ENCODE data around the gene LONRF2. TPM values are rescaled to one million over a fixed set of nuclear protein-coding genes. Genes with fewer than 3 reads are reported as not detected.
"Not testable (repeated sequence)": the region's sequence is repeated elsewhere in the genome, so short reads cannot be mapped to it uniquely, and the experiment has no call there.

LONRF2 gene
- total RNA-seq (6.3 TPM), polyA plus RNA-seq (ENCODE audit: insufficient read depth, low read depth, low replicate concordance) (1.1 TPM)
- long read RNA-seq, donor 1, full-length matches to known transcripts = 1 of 1 reads
- long read RNA-seq, donor 1, partial matches to known transcripts = 0 of 1 reads
- long read RNA-seq, donor 1, other reads (novel, unspliced or antisense) = 0 of 1 reads
- long read RNA-seq, donor 2 = 0 reads
- long read RNA-seq, donor 3 = 0 reads
- long read RNA-seq, donor 4 = 0 reads
- long read RNA-seq, donor 5 = 0 reads
- long read RNA-seq, donor 6 = 0 reads
- long read RNA-seq, donor 7, partial matches to known transcripts = 1 of 7 reads
- long read RNA-seq, donor 7, other reads (novel, unspliced or antisense) = 6 of 7 reads
- long read RNA-seq, donor 8 = 0 reads
- long read RNA-seq, donor 9 = 0 reads
- long read RNA-seq, donor 10 = 0 reads

- peaks cover 9% of the 10 kb centered on the region for H3K27me3 ChIP-seq (ENCODE audit: control insufficient read depth, insufficient read depth, low read length)
- H3K9me3 ChIP-seq (ENCODE audit: control insufficient read depth in 2 of 3, insufficient read depth in 1 of 3, low read length in 3 of 3) = peaks cover 1 to 6% (median 2%) of the 10 kb centered on the region in 3 donors
- H3K4me1 ChIP-seq (ENCODE audit: control insufficient read depth in 2 of 3, insufficient read depth in 2 of 3, low read depth in 1 of 3, low read length in 3 of 3) = peaks cover 0 to 2% (median 0%) of the 10 kb centered on the region in 3 donors
- peak; percentile 66 to 82 (median 67) for DNase-seq
- H3K4me3 ChIP-seq (ENCODE audit: low read length in 3 of 3) = peak within 1 kb of the TSS in 1 of 3 donors; percentile 49
- peak within 1 kb of the TSS in 1 of 3 donors; percentile 8 for H3K9ac ChIP-seq (ENCODE audit: low read length in 3 of 3)
- intact Hi-C loops (cut with DNase I) = no loop called here
- FAIRE-seq = no peak
- H3K27ac ChIP-seq (ENCODE audit: low read depth in 2 of 2, low read length in 2 of 2) = peak within 1 kb of the TSS; percentile 61 to 74
- TF ChIP-seq, protein P1, sequence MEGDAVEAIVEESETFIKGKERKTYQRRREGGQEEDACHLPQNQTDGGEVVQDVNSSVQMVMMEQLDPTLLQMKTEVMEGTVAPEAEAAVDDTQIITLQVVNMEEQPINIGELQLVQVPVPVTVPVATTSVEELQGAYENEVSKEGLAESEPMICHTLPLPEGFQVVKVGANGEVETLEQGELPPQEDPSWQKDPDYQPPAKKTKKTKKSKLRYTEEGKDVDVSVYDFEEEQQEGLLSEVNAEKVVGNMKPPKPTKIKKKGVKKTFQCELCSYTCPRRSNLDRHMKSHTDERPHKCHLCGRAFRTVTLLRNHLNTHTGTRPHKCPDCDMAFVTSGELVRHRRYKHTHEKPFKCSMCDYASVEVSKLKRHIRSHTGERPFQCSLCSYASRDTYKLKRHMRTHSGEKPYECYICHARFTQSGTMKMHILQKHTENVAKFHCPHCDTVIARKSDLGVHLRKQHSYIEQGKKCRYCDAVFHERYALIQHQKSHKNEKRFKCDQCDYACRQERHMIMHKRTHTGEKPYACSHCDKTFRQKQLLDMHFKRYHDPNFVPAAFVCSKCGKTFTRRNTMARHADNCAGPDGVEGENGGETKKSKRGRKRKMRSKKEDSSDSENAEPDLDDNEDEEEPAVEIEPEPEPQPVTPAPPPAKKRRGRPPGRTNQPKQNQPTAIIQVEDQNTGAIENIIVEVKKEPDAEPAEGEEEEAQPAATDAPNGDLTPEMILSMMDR (IDR thresholded peaks at IDR 0.05; ENCODE audit: borderline replicate concordance, extremely low read depth, insufficient read depth) = no peak
- no peaks in the 10 kb centered on the region for H3K36me3 ChIP-seq (ENCODE audit: control insufficient read depth in 2 of 3, insufficient read depth in 3 of 3, low read length in 3 of 3)
These were observed at the start of gene LONRF2 for GRCh38 chr2:100321866-100322820. LONRF2 (minus strand) TSS chr2:100322501; CDS start chr2:100322093, 408 bp downstream.

- FAIRE-seq (no peak), DNase-seq (no peak)
- Histone ChIP-seq H3K36me3 (ENCODE audit: control insufficient read depth in 2 of 3, insufficient read depth in 3 of 3, low read length in 3 of 3) (no peaks in the 10 kb centered on the region), H3K4me1 (ENCODE audit: control insufficient read depth in 2 of 3, insufficient read depth in 2 of 3, low read depth in 1 of 3, low read length in 3 of 3) (no peaks in the 10 kb centered on the region), H3K4me3 (ENCODE audit: low read length in 3 of 3) (no peak overlapping the region), H3K27ac (ENCODE audit: low read depth in 2 of 2, low read length in 2 of 2) (no peak overlapping the region), H3K9me3 (ENCODE audit: control insufficient read depth in 2 of 3, insufficient read depth in 1 of 3, low read length in 3 of 3) (peaks cover 0 to 14% (median 0%) of the 10 kb centered on the region in 3 donors), H3K9ac (ENCODE audit: low read length in 3 of 3) (no peak overlapping the region), H3K27me3 (ENCODE audit: control insufficient read depth, insufficient read depth, low read length) (no peaks in the 10 kb centered on the region)
- intact Hi-C loops (cut with DNase I) = no loop called here
- TF ChIP-seq, protein P1 (IDR thresholded peaks at IDR 0.05; ENCODE audit: borderline replicate concordance, extremely low read depth, insufficient read depth) = no peak
These were observed 44.9 kb upstream of the LONRF2 start for GRCh38 chr2:100367163-100367562.

DNA sequence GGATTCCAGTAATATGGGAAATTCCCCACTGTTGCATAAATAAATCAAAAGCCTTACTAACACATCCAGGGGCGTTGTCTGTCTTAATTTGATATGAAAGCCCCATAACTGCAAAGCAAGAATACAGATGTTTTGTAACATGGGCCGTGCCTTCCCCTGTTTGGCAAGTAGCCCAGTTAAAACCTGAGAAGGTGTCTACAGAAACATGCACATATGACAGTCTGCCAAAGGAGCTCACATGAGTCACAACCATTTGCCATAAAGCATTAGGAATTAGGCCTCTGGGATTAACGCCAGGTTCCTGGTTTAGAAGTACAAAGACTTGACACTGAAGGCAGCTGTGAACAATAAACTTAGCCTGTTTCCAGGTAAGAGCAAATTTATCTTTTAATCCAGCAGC, 43.1 kb upstream of the LONRF2 start:
- H3K27me3 ChIP-seq (ENCODE audit: control insufficient read depth, insufficient read depth, low read length) = no peaks in the 10 kb centered on the region
- intact Hi-C loops (cut with DNase I) = no loop called here
- TF ChIP-seq, protein P1 (IDR thresholded peaks at IDR 0.05; ENCODE audit: borderline replicate concordance, extremely low read depth, insufficient read depth) = no peak
- H3K9me3 ChIP-seq (ENCODE audit: control insufficient read depth in 2 of 3, insufficient read depth in 1 of 3, low read length in 3 of 3) = peaks cover 0 to 17% (median 0%) of the 10 kb centered on the region in 3 donors
- no peaks in the 10 kb centered on the region for H3K36me3 ChIP-seq (ENCODE audit: control insufficient read depth in 2 of 3, insufficient read depth in 3 of 3, low read length in 3 of 3)
- FAIRE-seq (no peak), DNase-seq (peak in 1 of 5 donors; percentile 36)
- H3K9ac ChIP-seq (ENCODE audit: low read length in 3 of 3) = no peak overlapping the region
- H3K4me3 ChIP-seq (ENCODE audit: low read length in 3 of 3) = no peak overlapping the region
- H3K4me1 ChIP-seq (ENCODE audit: control insufficient read depth in 2 of 3, insufficient read depth in 2 of 3, low read depth in 1 of 3, low read length in 3 of 3) = no peaks in the 10 kb centered on the region
- no peak overlapping the region for H3K27ac ChIP-seq (ENCODE audit: low read depth in 2 of 2, low read length in 2 of 2)

DNA sequence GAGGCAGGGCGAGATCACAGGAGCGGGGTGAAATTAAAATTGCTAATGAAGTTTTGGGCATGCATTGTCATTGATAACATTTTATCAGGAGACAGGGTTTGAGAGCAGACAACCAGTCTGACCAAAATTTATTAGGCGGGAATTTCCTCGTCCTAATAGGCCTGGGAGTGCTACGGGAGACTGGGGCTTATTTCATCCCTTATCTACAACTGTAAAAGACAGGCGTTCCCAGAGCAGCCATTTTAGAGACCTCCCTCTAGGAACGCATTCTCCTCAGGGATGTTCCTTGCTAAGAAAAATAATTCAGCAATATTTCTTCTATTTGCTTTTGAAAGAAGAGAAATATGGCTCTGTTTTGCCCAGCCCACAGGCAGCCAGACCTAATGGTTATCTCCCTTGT, 40.0 kb upstream of the LONRF2 start:
- H3K36me3 ChIP-seq (ENCODE audit: control insufficient read depth in 2 of 3, insufficient read depth in 3 of 3, low read length in 3 of 3); intact Hi-C loops (cut with DNase I); H3K4me1 ChIP-seq (ENCODE audit: control insufficient read depth in 2 of 3, insufficient read depth in 2 of 3, low read depth in 1 of 3, low read length in 3 of 3); H3K27ac ChIP-seq (ENCODE audit: low read depth in 2 of 2, low read length in 2 of 2); FAIRE-seq; H3K4me3 ChIP-seq (ENCODE audit: low read length in 3 of 3); DNase-seq; H3K9ac ChIP-seq (ENCODE audit: low read length in 3 of 3); H3K9me3 ChIP-seq (ENCODE audit: control insufficient read depth in 2 of 3, insufficient read depth in 1 of 3, low read length in 3 of 3); H3K27me3 ChIP-seq (ENCODE audit: control insufficient read depth, insufficient read depth, low read length): not testable (repeated sequence)

Data from kidney (tissue), 22 donors.